Measurements from ENCODE around the gene METRN.
"Not testable (repeated sequence)": the region's sequence is repeated elsewhere in the genome, so short reads cannot be mapped to it uniquely, and the experiment has no call there.

GRCh38 chr16:712740-713250 lies 2.1 kb upstream of the METRN start:
- peak in 2 of 4 experiments; percentile 17 to 35 for TF ChIP-seq CTCF (IDR thresholded peaks at IDR 0.05)
- not testable (repeated sequence) for TF ChIP-seq POLR2A, POLR2AphosphoS5 (IDR thresholded peaks at IDR 0.05)

Data from prostate gland (tissue), 2 donors.